ENCODE data around the gene SMIM20. TPM values are rescaled to one million over a fixed set of nuclear protein-coding genes. Genes with fewer than 3 reads are reported as not detected.

The SMIM20 gene
- total RNA-seq, 1 donor from 2014 or later, result 57.5 TPM

- peaks cover 31% of the 10 kb centered on the region for H3K4me1 Mint-ChIP-seq
- Histone ChIP-seq H2AFZ (replicated peaks) (peak overlapping the region; percentile 55), H3F3A (ENCODE audit: low read depth) (peaks cover 26% of the 10 kb centered on the region), H3K9ac (no peak overlapping the region), H3K9me3 (ENCODE audit: low read depth) (no peaks in the 10 kb centered on the region), H4K20me1 (ENCODE audit: low read depth) (no peaks in the 10 kb centered on the region), H3K36me3 (no peaks in the 10 kb centered on the region), H3K4me1 (peaks cover 17% of the 10 kb centered on the region), H3K4me2 (peak overlapping the region; percentile 74), H3K27ac (peak overlapping the region; percentile 43), H3K27me3 (no peaks in the 10 kb centered on the region), H3K4me3 (peak overlapping the region; percentile 74), H3K79me2 (ENCODE audit: low read depth) (peaks cover 30% of the 10 kb centered on the region)
- peaks cover 8% of the 10 kb centered on the region for H3K27me3 Mint-ChIP-seq (ENCODE audit: insufficient read depth, low read depth)
- H3K27ac Mint-ChIP-seq, result peak overlapping the region; percentile 99
- peak; percentile 87 for DNase-seq (ENCODE audit: low spot score)
- peaks cover 7% of the 10 kb centered on the region for H3K9me3 Mint-ChIP-seq
- TF ChIP-seq EZH2 (IDR thresholded peaks at IDR 0.05), result peak; percentile 31
- TF ChIP-seq EZH2phosphoT487 (IDR thresholded peaks at IDR 0.05), result no peak
- peak overlapping the region; percentile 99 for H3K4me3 Mint-ChIP-seq
- peaks cover 4% of the 10 kb centered on the region for H3K36me3 Mint-ChIP-seq
These were observed 767 bp upstream of the SMIM20 start for GRCh38 chr4:25913056-25913850.

DNA sequence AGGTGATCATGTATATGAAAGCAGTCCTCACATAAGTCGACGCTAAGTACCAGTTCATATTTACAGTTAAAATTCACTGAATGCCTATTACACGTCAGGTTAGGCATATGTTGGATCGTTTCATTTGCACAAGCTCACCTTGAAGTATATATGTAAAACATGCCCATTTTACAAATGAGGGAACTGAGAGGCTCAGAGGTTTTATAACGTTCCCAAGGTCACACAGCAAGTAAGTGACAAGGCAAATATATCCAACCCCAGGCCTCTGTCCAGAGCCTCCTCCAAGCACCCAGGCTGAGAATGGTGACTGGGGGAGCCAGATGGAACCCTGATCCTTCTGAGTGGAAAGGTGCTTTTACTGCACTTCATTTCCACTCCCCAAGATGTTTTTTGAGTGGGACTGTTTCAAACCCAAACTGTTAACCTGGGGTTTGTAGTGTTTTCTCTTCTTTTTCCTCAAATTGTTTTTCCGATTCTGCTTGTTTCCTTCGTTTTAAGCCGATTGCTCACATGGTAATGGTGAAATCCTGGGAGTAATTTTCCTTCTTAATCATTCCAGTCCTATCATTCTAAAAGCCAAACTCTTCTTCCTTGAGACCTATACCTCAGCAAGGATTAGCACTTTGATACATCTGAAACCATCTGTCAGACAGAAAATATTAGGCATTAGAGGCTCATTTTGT is 791 bp downstream of the SMIM20 start:
- Mint-ChIP-seq H3K9me3 (no peaks in the 10 kb centered on the region), H3K4me1 (peaks cover 28% of the 10 kb centered on the region), H3K36me3 (peaks cover 4% of the 10 kb centered on the region), H3K4me3 (peak overlapping the region; percentile 99), H3K27me3 (ENCODE audit: insufficient read depth, low read depth) (peaks cover 8% of the 10 kb centered on the region), H3K27ac (peak overlapping the region; percentile 96)
- Histone ChIP-seq H3F3A (ENCODE audit: low read depth) (peaks cover 26% of the 10 kb centered on the region), H3K4me1 (peaks cover 24% of the 10 kb centered on the region), H3K9me3 (ENCODE audit: low read depth) (no peaks in the 10 kb centered on the region), H3K4me3 (peak overlapping the region; percentile 74), H3K79me2 (ENCODE audit: low read depth) (peaks cover 42% of the 10 kb centered on the region), H3K27me3 (no peaks in the 10 kb centered on the region), H2AFZ (replicated peaks) (peak overlapping the region; percentile 86), H3K4me2 (peak overlapping the region; percentile 75), H3K27ac (no peak overlapping the region), H3K9ac (peak overlapping the region; percentile 19), H4K20me1 (ENCODE audit: low read depth) (no peaks in the 10 kb centered on the region), H3K36me3 (no peaks in the 10 kb centered on the region)
- no peak for DNase-seq (ENCODE audit: low spot score)
- TF ChIP-seq EZH2 (IDR thresholded peaks at IDR 0.05) (no peak), EZH2phosphoT487 (IDR thresholded peaks at IDR 0.05) (no peak), CTCF (IDR thresholded peaks at IDR 0.05) (no peak)

DNA sequence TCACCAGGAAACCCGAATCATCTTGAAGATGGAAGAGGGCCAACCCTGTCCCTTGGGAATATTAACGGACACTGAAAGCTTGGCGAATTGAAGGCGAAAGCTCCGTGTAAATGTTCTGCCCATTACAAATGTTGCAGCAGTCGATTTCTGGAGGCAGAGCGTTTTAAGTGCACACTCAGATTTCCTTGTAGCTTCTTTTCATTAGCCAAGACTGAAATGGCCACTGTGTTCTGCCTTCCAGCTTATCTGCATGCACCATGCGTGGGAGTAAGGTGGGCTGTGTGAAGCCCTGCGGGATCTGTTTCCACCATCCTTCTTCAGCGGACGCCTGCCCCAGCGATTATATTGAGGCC is 1.3 kb downstream of the SMIM20 start:
- Mint-ChIP-seq H3K4me1 (peaks cover 31% of the 10 kb centered on the region), H3K27me3 (ENCODE audit: insufficient read depth, low read depth) (peaks cover 8% of the 10 kb centered on the region), H3K4me3 (peak overlapping the region; percentile 99), H3K36me3 (peaks cover 4% of the 10 kb centered on the region), H3K9me3 (no peaks in the 10 kb centered on the region), H3K27ac (no peak overlapping the region)
- TF ChIP-seq EZH2phosphoT487 (IDR thresholded peaks at IDR 0.05), result no peak
- TF ChIP-seq CTCF (IDR thresholded peaks at IDR 0.05), result no peak
- no peak for TF ChIP-seq EZH2 (IDR thresholded peaks at IDR 0.05)
- peak overlapping the region; percentile 75 for H3K4me2 ChIP-seq
- no peak for DNase-seq (ENCODE audit: low spot score)
- H2AFZ ChIP-seq (replicated peaks), result no peak overlapping the region
- H3K27ac ChIP-seq, result no peak overlapping the region
- peaks cover 26% of the 10 kb centered on the region for H3K4me1 ChIP-seq
- H3K9me3 ChIP-seq (ENCODE audit: low read depth), result no peaks in the 10 kb centered on the region
- no peak overlapping the region for H3K9ac ChIP-seq
- peaks cover 47% of the 10 kb centered on the region for H3K79me2 ChIP-seq (ENCODE audit: low read depth)
- no peaks in the 10 kb centered on the region for H3K36me3 ChIP-seq
- no peaks in the 10 kb centered on the region for H4K20me1 ChIP-seq (ENCODE audit: low read depth)
- H3F3A ChIP-seq (ENCODE audit: low read depth), result peaks cover 26% of the 10 kb centered on the region
- H3K4me3 ChIP-seq, result peak overlapping the region; percentile 74
- no peaks in the 10 kb centered on the region for H3K27me3 ChIP-seq
